ENCODE results near the gene RPUSD4.

DNA sequence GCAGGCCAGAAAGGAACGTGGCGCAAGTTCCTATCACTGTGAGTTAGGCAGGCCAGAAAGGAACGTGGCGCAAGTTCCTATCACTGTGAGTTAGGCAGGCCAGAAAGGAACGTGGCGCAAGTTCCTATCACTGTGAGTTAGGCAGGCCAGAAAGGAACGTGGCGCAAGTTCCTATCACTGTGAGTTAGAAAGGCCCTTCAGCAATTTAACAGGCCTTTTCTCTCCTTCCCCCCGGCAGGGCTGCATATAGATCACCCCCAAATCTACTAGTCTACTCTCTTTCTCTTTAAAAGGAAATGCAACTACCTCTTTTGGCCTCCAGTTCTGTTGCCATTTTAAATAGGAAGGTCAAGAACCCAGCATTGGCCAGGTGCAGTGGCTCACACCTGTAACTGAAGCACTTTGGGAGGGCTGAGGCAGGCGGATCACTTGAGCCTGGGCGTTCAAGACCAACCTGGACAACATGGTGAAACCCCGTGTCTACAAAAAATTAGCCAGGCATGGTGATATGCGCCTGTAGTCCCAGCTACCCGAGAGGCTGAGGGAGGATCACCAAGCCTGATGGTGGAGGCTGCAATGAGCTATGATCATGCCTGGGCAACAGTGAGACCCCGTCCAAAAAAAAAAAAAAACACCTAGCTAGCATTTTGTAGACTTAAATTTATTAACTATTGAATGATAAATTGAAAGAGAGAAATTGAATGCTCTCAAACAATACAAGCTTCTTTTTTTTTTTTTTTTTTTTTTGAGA lies 15.1 kb upstream of the RPUSD4 start:
- TF ChIP-seq POLR2A (IDR thresholded peaks at IDR 0.05; ENCODE audit: low read length) (no peak), GATA1 (IDR thresholded peaks at IDR 0.05; ENCODE audit: low read depth, low read length) (no peak)
